OCI-LY3 (cell line): ENCODE measurements around the gene GNAZ.
"Not testable (repeated sequence)": the region's sequence is repeated elsewhere in the genome, so short reads cannot be mapped to it uniquely, and the experiment has no call there.

Experiments
- H2AFZ ChIP-seq: fragments of 200-600, 300-600 bp; shearing (Covaris generic); 2 replicates; pipeline ENCODE4 v1.6.0; 2014; ENCODE audit warnings: antibody characterized with exemption, low read depth, low read length
- H3K27ac ChIP-seq: fragments of 200-600, 300-600 bp; sonication (generic); 2 replicates; pipeline ENCODE4 v1.5.1; 2014; ENCODE audit warnings: mild to moderate bottlenecking, low read length, moderate library complexity, mixed read lengths
- H3K27me3 ChIP-seq: fragments of 200-600, 300-600 bp; sonication (generic); 2 replicates; pipeline ENCODE4 v1.6.1; 2014; ENCODE audit warnings: low read depth, low read length, mixed read lengths
- H3K36me3 ChIP-seq: fragments of 200-600, 300-600 bp; sonication (generic); replicated peaks from 2 replicates; pipeline ENCODE3; 2014; ENCODE audit warnings: low read depth, low read length, mixed read lengths
- H3K4me1 ChIP-seq: fragments of 300-600, 200-600 bp; sonication (generic); 2 replicates; pipeline ENCODE4 v1.6.1; 2014; ENCODE audit warnings: low read length, mixed read lengths
- H3K4me2 ChIP-seq: fragments of 200-600, 300-600 bp; sonication (generic); 2 replicates; pipeline ENCODE4 v1.6.1; 2014; ENCODE audit warnings: low read length, mixed read lengths
- H3K4me3 ChIP-seq: fragments of 300-600, 200-600 bp; sonication (generic); 2 replicates; pipeline ENCODE4 v1.5.1; 2014; ENCODE audit warnings: antibody characterized with exemption, mild to moderate bottlenecking, low read length, moderate library complexity
- H3K79me2 ChIP-seq: fragments of 300-600, 200-600 bp; shearing (Covaris generic); 2 replicates; pipeline ENCODE4 v1.6.1; 2014; ENCODE audit warnings: mild to moderate bottlenecking, low read length, mixed read lengths
- H3K9ac ChIP-seq: fragments of 300-600, 200-600 bp; shearing (Covaris generic); 2 replicates; pipeline ENCODE4 v1.6.0; 2014; ENCODE audit warnings: mild to moderate bottlenecking, low read length, moderate library complexity
- H3K9me3 ChIP-seq: fragments of 200-600, 300-600 bp; shearing (Covaris generic); 2 replicates; pipeline ENCODE4 v1.6.1; 2014; ENCODE audit warnings: low read length, mixed read lengths; ENCODE audit not compliant: insufficient read depth
- H4K20me1 ChIP-seq: fragments of 200-600, 300-600 bp; sonication (generic); 2 replicates; pipeline ENCODE4 v1.6.1; 2016; ENCODE audit warnings: low read length, mixed read lengths; ENCODE audit not compliant: insufficient read depth
- CTCF ChIP-seq: fragments of 200-600, 300-600 bp; sonication (generic); IDR thresholded peaks from 2 replicates; pipeline ENCODE4 v1.5.1; 2014; ENCODE audit warnings: antibody characterized with exemption, low read length, low read depth
- EZH2phosphoT487 ChIP-seq: fragments of 200-600 bp; shearing (Covaris generic); IDR thresholded peaks from 2 replicates; pipeline ENCODE4 v1.6.1; 2018; ENCODE audit warnings: antibody characterized with exemption, mixed run types, low read depth

GNAZ gene

GRCh38 chr22:23044570-23044969 lies 25.7 kb upstream of the GNAZ start:
- no peak overlapping the region for H3K27ac ChIP-seq
- H3K4me3 ChIP-seq = no peak overlapping the region
- no peaks in the 10 kb centered on the region for H3K4me1 ChIP-seq
- no peak for TF ChIP-seq EZH2phosphoT487
- no peak for TF ChIP-seq CTCF
- H3K4me2 ChIP-seq = no peak overlapping the region
- peaks cover 11% of the 10 kb centered on the region for H3K9me3 ChIP-seq
- H3K9ac ChIP-seq = no peak overlapping the region
- H3K36me3 ChIP-seq = peaks cover 9% of the 10 kb centered on the region
- no peaks in the 10 kb centered on the region for H3K79me2 ChIP-seq
- H3K27me3 ChIP-seq = no peaks in the 10 kb centered on the region
- no peak overlapping the region for H2AFZ ChIP-seq
- no peaks in the 10 kb centered on the region for H4K20me1 ChIP-seq

GRCh38 chr22:23045461-23045860 lies 24.9 kb upstream of the GNAZ start:
- Histone ChIP-seq H3K79me2 (no peaks in the 10 kb centered on the region), H4K20me1 (no peaks in the 10 kb centered on the region), H3K27ac (no peak overlapping the region), H2AFZ (no peak overlapping the region), H3K4me3 (no peak overlapping the region), H3K9ac (no peak overlapping the region), H3K4me2 (no peak overlapping the region), H3K4me1 (peaks cover 7% of the 10 kb centered on the region), H3K27me3 (no peaks in the 10 kb centered on the region), H3K9me3 (peaks cover 11% of the 10 kb centered on the region), H3K36me3 (peaks cover 9% of the 10 kb centered on the region)
- no peak for TF ChIP-seq CTCF
- no peak for TF ChIP-seq EZH2phosphoT487

GRCh38 chr22:23047265-23047664 lies 23.1 kb upstream of the GNAZ start:
- Histone ChIP-seq H3K9ac (no peak overlapping the region), H3K4me2 (no peak overlapping the region), H3K27ac (no peak overlapping the region), H3K4me3 (no peak overlapping the region), H2AFZ (no peak overlapping the region), H3K79me2 (no peaks in the 10 kb centered on the region), H3K27me3 (no peaks in the 10 kb centered on the region), H3K9me3 (peaks cover 11% of the 10 kb centered on the region), H3K4me1 (peaks cover 16% of the 10 kb centered on the region), H4K20me1 (no peaks in the 10 kb centered on the region), H3K36me3 (peaks cover 9% of the 10 kb centered on the region)
- TF ChIP-seq EZH2phosphoT487 = no peak
- no peak for TF ChIP-seq CTCF

GRCh38 chr22:23047742-23048141 lies 22.6 kb upstream of the GNAZ start:
- peaks cover 9% of the 10 kb centered on the region for H3K36me3 ChIP-seq
- H3K9ac ChIP-seq = no peak overlapping the region
- no peaks in the 10 kb centered on the region for H3K27me3 ChIP-seq
- H3K4me2 ChIP-seq = no peak overlapping the region
- no peak overlapping the region for H3K27ac ChIP-seq
- TF ChIP-seq EZH2phosphoT487 (no peak), CTCF (no peak)
- H3K79me2 ChIP-seq = no peaks in the 10 kb centered on the region
- H3K4me3 ChIP-seq = no peak overlapping the region
- peaks cover 11% of the 10 kb centered on the region for H3K9me3 ChIP-seq
- no peaks in the 10 kb centered on the region for H4K20me1 ChIP-seq
- peaks cover 16% of the 10 kb centered on the region for H3K4me1 ChIP-seq
- H2AFZ ChIP-seq = no peak overlapping the region

- H3K36me3 ChIP-seq, H3K9ac ChIP-seq, H4K20me1 ChIP-seq, H3K27me3 ChIP-seq, H3K4me3 ChIP-seq, H3K79me2 ChIP-seq, H2AFZ ChIP-seq: not testable (repeated sequence)
- peak overlapping the region; percentile 23; the same call in 1 of the 2 replicates for H3K27ac ChIP-seq
- H3K4me2 ChIP-seq = peak overlapping the region; percentile 49
- H3K9me3 ChIP-seq = peaks cover 11% of the 10 kb centered on the region
- H3K4me1 ChIP-seq = peaks cover 44% of the 10 kb centered on the region
These were observed 19.8 kb upstream of the GNAZ start for GRCh38 chr22:23050546-23050945.
